Measurements from ENCODE around the gene TASL.
A peak's percentile ranks its signal among the peaks of the same experiment; 100 is the strongest.
"Not testable (repeated sequence)": the region's sequence is repeated elsewhere in the genome, so short reads cannot be mapped to it uniquely, and the experiment has no call there.

TASL gene

DNA sequence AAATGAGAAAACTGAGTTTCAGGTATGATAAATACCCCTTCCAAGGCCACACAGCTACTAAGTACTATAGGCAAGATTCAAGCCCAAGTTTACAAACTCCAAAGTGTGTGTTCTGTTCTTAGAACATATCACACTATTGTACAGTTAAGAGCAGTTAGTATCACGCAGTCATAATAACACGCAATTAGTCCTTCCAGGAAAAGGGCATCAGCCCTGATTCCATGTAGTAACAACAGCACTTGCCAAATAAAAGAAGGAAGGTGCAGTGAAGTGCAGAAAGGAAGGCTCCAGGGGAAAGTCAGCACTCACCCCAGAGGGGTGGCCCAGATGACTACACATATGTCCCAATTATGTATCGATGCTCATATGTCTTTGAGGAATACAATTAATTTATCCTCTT is 4.4 kb downstream of the TASL start:
- DNase-seq, result no peak

DNA sequence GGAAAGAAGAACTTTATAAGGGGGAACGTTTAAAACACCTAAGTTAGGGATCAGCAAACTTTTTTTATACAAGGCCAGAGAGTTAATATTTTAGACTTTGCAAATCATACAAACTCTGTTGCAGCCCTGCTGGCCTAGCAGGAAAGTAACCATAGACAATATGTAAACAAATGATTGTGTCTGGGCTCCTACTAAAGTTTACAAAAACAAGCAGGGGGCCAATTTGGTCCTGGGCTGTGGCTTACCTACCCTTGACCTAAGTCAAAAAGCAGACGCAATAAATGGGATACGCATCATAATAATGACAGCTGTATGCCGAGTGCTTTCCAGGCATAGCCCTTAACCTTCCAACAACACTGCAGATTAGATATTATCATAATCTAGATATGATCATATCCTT is 4.9 kb downstream of the TASL start:
- no peak for DNase-seq

DNA sequence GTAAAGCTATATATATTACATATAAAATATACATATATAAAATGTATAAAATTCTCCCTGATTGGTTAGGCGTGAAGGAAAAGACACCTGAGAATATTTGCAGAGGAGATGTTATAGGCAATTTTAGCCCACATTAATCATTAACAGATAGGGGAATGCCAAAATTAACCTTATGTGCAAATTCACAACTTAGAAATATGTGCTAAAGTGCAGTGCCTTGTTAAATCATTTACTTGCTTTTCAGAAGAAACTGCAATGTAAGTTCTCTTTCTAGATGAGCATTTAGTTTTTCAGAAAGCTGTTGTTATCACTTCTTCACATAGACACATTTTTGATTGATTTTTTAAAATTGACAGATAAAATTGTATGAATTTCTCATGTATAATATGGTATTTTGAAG is 5.6 kb downstream of the TASL start:
- DNase-seq, result no peak

DNA sequence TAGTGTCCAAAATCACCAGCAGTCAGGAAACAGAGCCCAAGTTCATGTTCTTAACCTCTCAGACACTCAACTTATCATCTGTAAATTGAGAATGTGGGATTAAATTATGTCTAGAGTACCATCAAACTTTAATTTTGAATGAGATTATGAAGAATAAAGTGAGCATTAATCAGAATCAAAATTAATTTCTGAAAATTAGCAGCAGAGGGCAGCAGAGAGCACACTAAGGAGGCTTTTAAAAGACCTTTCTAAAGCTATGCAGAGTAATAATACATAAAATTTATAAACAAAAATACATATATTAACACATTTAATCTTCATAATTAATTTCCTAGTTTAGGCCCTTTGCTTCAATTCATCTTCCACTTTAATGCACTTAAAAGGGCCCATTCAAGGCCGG is 7.1 kb downstream of the TASL start:
- no peak for DNase-seq

DNA sequence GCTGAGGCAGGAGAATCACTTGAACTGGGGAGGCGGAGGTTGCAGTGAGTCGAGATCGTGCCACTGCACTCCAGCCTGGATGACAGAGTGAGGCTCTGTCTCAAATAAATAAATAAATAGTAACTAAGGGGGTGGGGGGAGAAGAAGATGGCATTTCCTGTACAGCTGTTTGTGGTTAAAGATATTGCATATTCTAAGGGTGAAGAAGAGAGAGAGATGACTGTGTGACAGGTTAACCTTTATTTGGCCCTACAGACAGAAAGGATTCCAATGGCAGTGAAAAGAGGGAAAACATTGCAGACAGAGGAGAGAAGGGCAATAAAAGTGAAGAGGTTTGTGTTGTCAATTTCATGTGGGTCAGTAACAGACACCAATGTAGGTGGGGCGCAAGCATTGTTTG is 9.4 kb downstream of the TASL start:
- no peak for DNase-seq

DNA sequence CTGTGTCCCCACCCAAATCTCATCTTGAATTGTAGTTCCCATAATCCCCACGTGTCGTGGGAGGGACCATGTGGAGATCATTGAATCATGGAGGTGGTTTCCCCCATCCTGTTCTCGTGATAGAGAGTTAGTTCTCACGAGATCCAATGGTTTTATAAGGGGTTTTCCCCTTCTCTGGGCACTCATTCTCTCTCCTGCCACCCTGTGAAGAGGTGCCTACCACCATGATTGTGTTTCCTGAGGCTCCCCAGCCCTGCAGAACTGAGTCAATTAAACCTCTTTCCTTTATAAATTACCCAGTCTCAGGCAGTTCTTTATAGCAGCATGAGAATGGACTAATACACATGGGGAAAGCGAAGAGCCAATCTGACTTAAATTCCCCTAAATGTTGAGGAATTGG is 14.5 kb downstream of the TASL start:
- DNase-seq, result not testable (repeated sequence)

DNA sequence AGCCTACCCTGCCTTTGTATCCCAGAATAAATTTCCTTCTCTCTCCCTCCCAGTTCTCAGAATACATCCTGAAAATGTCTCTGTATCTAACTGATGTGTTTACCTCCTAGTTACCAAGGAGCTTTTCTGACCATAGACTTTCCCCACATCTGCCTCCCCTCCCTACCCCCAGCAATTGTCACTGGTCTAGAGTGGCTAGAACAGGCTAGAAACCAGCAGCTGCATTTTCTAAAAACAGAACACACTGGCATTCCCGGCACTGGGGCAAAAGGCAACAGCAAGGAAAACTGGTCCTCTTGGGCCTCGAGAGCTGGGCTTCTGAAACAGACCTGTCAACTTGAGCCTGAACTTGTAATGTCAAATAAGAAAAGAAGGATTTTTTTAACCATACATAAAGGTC is 16.4 kb downstream of the TASL start:
- no peak for DNase-seq

DNA sequence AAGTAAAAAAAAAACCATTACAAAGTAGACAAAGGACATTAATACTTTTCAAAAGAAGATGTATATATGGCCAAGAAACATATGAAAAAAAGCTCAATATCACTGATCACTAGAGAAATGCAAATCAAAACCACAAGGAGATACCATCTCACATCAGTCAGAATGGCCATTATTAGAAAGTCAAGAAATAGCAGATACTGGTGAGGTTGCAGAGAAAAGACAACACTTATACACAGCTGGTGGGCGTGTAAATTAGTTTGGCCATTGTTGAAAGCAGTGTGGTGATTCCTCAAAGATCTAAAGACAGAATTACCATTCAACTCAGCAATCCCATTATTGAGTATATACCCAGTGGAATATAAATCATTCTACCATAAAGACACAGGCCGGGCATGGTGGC is 39.3 kb downstream of the TASL start:
- no peak for DNase-seq

DNA sequence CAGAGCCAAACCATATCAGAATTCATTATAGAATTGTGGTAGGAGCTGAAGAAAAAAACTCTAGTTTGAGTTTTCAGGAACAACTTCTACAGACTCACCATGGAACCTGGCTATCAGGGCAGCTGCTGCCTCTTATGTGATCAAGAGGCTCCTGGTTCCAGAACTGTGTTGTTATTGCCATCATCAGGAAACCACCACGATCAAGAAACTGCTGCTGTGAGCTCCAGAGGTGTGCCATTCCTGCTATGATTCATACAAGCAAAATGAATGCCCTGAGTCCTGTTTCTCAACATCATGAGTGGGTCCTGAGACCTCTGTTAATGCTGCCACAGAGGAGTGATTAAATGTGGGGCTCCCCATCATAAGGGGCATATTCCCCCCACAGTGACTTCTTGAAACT is 43.7 kb downstream of the TASL start:
- DNase-seq, result no peak

DNA sequence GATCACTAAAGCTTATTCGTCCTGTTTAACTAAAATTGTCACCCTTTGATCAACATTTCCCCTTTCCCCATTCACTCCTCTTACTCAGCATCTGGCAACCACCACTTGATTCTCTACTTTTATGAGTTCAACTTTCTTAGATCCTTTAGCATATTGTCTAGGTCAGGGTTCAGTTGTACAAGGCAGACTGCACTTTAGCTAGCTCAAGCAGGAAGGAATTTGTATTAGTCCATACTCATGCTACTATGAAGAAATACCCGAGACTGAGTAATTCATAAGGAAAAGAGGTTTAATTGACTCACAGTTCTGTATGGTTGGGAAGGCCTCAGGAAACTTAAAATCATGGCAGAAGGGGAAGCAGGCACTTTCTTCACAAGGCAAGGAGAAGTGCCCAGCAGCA is 44.3 kb downstream of the TASL start:
- DNase-seq, result no peak

DNA sequence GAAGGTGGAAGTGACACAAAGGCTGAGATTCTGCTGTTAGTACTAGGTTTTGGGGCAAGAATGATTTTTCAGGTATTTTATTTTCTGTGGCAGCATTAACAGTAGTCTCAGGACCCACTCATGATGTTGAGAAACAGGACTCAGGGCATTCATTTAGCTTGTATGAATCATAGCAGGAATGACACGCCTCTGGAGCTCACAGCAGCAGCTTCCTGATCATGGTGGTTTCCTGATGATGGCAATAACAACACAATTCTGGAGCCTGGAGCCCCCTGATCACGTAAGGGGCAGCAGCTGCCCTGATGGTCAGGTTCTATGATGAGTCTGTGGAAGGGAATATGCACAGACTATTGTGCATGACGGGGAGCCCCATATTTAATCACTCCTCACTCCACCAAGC is 47.0 kb downstream of the TASL start:
- DNase-seq, result no peak

DNA sequence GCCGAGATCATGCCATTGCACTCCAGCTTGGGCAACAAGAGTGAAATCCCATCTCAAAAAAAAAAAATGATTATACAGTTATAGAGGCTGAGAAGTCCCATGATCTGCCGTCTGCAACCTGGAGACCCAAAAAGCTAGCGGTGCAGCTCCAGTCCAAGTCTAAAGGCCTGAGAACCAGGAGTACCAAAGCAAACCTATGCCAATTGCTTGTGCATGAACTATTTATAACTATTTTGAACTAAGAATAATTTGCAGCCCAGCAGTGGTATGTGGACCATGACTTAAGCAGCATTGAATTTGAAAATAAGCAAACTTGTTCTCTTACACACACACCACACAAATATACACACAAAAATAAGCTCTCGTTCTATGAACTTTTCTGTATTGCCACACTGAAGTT is 51.8 kb downstream of the TASL start:
- no peak for DNase-seq

DNA sequence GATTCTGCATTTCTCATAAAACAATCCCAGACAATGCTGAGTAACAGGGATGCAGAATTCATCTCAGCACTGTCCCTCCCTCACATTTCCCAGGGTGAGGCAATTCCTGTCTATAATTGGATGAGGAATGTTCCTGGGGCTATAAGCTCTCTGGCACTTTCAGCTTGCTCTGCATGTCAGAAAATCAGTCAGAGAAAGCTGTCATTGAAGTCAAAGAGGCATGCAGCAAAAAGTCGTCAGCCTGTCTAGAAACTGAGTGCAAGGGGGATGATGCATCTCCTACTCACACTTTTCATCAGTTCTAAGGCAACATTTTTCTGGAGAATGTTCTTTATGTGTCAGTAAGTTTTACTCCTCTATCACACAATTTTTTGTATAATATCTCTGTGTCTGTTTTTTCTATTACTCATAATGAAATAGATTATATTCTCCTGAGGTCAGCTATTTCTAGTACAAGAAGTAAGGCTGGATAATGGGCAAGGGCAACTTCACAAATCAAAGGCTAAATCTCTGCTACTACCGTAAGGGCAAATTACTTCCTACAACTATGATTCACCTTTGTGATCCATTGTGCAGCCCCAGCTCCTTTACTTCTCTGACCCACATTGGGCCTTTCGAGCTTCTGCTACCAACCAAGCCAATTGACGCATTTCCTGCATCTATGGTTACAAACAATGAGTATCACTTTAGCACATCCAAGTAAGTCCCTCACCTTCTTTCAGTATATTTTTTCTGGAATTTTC is 56.0 kb downstream of the TASL start:
- peak; percentile 16 for DNase-seq

DNA sequence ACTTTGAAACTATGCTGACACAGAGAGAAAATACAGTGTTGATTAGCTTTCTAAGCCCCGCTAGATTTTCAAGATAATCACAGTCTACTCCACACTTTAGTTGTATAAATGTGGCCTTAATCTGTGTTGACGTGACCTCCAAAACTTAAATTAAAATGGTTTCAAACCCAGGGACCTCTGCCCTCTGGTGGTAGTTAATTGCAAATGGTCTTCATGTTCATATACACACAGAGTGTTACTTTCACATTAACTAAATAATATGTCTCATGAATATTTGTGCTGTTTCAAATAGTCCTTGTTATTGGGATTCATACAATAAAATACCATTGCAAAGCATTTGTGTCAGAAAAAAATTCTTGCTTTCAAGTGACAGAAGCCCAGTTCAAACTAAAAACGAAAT is 64.3 kb downstream of the TASL start:
- DNase-seq, result no peak

Data from T1000 (cell line).